Hepatocyte (in vitro differentiated cells): ENCODE measurements around the gene ABCA1.

ENCODE experiments used
- CTCF ChIP-seq: fragments of 200-600 bp; sonication (generic); IDR thresholded peaks from 2 replicates; pipeline ENCODE4 v1.5.1; 2016; ENCODE audit warnings: antibody characterized with exemption, mild to moderate bottlenecking; ENCODE audit not compliant: poor library complexity
- EZH2 ChIP-seq: fragments of 200-600 bp; sonication (generic); IDR thresholded peaks from 2 replicates; pipeline ENCODE4 v1.6.1; 2016; ENCODE audit warnings: antibody characterized with exemption, mild to moderate bottlenecking, borderline replicate concordance
- EZH2phosphoT487 ChIP-seq: fragments of 200-600 bp; sonication (generic); IDR thresholded peaks from one replicate; pipeline ENCODE4 v1.6.1; 2018; ENCODE audit warnings: antibody characterized with exemption, mild to moderate bottlenecking, low read depth, moderate library complexity; ENCODE audit not compliant: unreplicated experiment, severe bottlenecking

GRCh38 chr9:104974053-104974962 lies 46.4 kb upstream of the ABCA1 start:
- TF ChIP-seq CTCF (no peak), EZH2 (no peak), EZH2phosphoT487 (no peak)
